Measurements from ENCODE around the gene PCDH8. TPM values are rescaled to one million over a fixed set of nuclear protein-coding genes. Genes with fewer than 3 reads are reported as not detected.

Gene PCDH8
- total RNA-seq, 1 donor from 2014 or later, result not detected

DNA sequence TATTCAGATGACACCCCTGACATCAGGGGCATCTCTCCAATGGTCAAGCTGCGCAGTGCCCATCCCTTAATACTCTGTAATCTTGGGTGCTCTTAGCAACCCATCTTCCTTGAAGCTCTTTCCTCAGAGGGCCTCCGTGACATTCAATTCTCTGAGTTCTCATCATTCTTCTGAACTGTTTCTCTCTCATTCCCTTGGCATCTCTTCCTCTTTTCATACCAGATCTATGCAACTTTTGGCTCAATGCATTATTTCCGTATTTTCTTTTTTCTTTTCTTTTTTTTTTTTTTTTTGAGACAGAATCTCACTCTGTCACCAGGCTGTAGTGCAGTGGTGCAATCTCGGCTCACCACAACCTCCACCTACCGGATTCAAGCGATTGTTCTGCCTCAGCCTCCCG, 53.9 kb downstream of the PCDH8 start:
- H3K27ac Mint-ChIP-seq, result no peak overlapping the region
- no peak for DNase-seq
- H3K36me3 Mint-ChIP-seq (ENCODE audit: low read depth), result no peaks in the 10 kb centered on the region
- ChIA-PET POLR2A (no interaction called here), CTCF (no interaction called here)
- no peaks in the 10 kb centered on the region for H3K4me1 Mint-ChIP-seq
- no peak overlapping the region for H3K4me3 Mint-ChIP-seq
- no peaks in the 10 kb centered on the region for H3K9me3 Mint-ChIP-seq
- ATAC-seq (ENCODE audit: low read depth), result no peak
- peaks cover 11% of the 10 kb centered on the region for H3K27me3 Mint-ChIP-seq
- intact Hi-C loops (cut with micrococcal nuclease), result no loop called here
- TF ChIP-seq, protein P1, sequence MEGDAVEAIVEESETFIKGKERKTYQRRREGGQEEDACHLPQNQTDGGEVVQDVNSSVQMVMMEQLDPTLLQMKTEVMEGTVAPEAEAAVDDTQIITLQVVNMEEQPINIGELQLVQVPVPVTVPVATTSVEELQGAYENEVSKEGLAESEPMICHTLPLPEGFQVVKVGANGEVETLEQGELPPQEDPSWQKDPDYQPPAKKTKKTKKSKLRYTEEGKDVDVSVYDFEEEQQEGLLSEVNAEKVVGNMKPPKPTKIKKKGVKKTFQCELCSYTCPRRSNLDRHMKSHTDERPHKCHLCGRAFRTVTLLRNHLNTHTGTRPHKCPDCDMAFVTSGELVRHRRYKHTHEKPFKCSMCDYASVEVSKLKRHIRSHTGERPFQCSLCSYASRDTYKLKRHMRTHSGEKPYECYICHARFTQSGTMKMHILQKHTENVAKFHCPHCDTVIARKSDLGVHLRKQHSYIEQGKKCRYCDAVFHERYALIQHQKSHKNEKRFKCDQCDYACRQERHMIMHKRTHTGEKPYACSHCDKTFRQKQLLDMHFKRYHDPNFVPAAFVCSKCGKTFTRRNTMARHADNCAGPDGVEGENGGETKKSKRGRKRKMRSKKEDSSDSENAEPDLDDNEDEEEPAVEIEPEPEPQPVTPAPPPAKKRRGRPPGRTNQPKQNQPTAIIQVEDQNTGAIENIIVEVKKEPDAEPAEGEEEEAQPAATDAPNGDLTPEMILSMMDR (IDR thresholded peaks at IDR 0.05), result no peak

DNA sequence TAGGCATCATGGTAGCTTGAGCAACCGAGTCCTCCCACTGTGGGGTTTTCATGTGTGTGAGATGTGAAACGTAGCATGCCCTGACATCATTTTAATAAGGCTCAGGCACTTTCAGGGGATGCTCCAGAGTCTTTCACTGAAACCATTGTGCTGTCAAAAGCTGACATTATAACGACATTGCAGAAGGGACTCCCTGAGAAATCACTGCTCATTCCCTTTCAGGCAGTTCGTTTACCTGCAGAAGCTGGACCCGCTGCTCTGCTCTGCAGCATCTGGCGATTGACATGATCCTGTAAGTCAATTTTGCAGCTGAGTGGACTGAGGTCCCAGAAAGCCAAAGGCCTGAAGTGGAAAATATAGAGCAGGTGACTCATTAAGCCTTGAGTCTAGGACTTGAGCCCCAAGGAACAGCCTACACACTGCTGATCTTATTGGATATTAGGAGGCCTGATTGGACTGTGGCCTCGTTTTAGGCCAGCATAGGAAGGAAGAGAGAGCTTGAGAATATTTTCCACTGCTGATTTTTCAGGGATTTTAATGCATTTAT, 54.9 kb downstream of the PCDH8 start:
- no peaks in the 10 kb centered on the region for H3K36me3 Mint-ChIP-seq (ENCODE audit: low read depth)
- no peaks in the 10 kb centered on the region for H3K4me1 Mint-ChIP-seq
- H3K4me3 Mint-ChIP-seq, result no peak overlapping the region
- TF ChIP-seq, protein P1 (IDR thresholded peaks at IDR 0.05), result no peak
- ATAC-seq (ENCODE audit: low read depth) (no peak), DNase-seq (no peak)
- H3K9me3 Mint-ChIP-seq, result no peaks in the 10 kb centered on the region
- CTCF ChIA-PET, result interaction anchor here (0.6 kb wide), 1 partner anchor 40 kb away, joined by 4 read pairs; no protein-coding TSS in a partner anchor
- H3K27ac Mint-ChIP-seq, result no peak overlapping the region
- POLR2A ChIA-PET, result no interaction called here
- intact Hi-C loops (cut with micrococcal nuclease), result no loop called here
- H3K27me3 Mint-ChIP-seq, result peaks cover 14% of the 10 kb centered on the region

Other genes starting within 250 kb of the PCDH8 start
- 13.1 and 16.2 TPM in 2 replicates for gene HNRNPA1L2, start 206.2 kb downstream of the PCDH8 start, total RNA-seq
- gene SUGT1, start 195.8 kb downstream of the PCDH8 start, total RNA-seq, result 38.6 and 38.7 TPM in 2 replicates
- not detected in 2 replicates for gene CNMD, start 108.8 kb downstream of the PCDH8 start, total RNA-seq
- not detected in 2 replicates for gene OLFM4, start 180.2 kb upstream of the PCDH8 start, total RNA-seq